Measurements from ENCODE around the gene DPEP3.

DPEP3 gene

GRCh38 chr16:67954421-67955196 is 25.7 kb downstream of the DPEP3 start:
- TF ChIP-seq, protein P1, sequence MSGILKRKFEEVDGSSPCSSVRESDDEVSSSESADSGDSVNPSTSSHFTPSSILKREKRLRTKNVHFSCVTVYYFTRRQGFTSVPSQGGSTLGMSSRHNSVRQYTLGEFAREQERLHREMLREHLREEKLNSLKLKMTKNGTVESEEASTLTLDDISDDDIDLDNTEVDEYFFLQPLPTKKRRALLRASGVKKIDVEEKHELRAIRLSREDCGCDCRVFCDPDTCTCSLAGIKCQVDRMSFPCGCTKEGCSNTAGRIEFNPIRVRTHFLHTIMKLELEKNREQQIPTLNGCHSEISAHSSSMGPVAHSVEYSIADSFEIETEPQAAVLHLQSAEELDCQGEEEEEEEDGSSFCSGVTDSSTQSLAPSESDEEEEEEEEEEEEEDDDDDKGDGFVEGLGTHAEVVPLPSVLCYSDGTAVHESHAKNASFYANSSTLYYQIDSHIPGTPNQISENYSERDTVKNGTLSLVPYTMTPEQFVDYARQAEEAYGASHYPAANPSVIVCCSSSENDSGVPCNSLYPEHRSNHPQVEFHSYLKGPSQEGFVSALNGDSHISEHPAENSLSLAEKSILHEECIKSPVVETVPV (CRISPR knock-in tag; IDR thresholded peaks at IDR 0.05) = no peak
- TF ChIP-seq ARNTL (CRISPR knock-in tag; IDR thresholded peaks at IDR 0.05; ENCODE audit: borderline replicate concordance, low read depth) (no peak), ESRRG (CRISPR knock-in tag; IDR thresholded peaks at IDR 0.05) (no peak), OSR1 (CRISPR knock-in tag; IDR thresholded peaks at IDR 0.05) (no peak), RARB (CRISPR knock-in tag; IDR thresholded peaks at IDR 0.05) (no peak), SNAI2 (CRISPR knock-in tag; IDR thresholded peaks at IDR 0.05) (no peak), TCF4 (CRISPR knock-in tag; IDR thresholded peaks at IDR 0.05; ENCODE audit: borderline replicate concordance) (no peak), BACH2 (CRISPR knock-in tag; IDR thresholded peaks at IDR 0.05; ENCODE audit: borderline replicate concordance) (no peak), TOX (CRISPR knock-in tag; IDR thresholded peaks at IDR 0.05; ENCODE audit: borderline replicate concordance) (no peak), PPARA (CRISPR knock-in tag; IDR thresholded peaks at IDR 0.05; ENCODE audit: borderline replicate concordance) (no peak), ZNF565 (CRISPR knock-in tag; conservative IDR thresholded peaks at IDR 0.05; ENCODE audit: low read depth) (no peak), ZNF8 (CRISPR knock-in tag; IDR thresholded peaks at IDR 0.05) (no peak), ZNF70 (CRISPR knock-in tag; IDR thresholded peaks at IDR 0.05) (no peak), ISL1 (CRISPR knock-in tag; IDR thresholded peaks at IDR 0.05) (no peak)
- TF ChIP-seq, protein P2, sequence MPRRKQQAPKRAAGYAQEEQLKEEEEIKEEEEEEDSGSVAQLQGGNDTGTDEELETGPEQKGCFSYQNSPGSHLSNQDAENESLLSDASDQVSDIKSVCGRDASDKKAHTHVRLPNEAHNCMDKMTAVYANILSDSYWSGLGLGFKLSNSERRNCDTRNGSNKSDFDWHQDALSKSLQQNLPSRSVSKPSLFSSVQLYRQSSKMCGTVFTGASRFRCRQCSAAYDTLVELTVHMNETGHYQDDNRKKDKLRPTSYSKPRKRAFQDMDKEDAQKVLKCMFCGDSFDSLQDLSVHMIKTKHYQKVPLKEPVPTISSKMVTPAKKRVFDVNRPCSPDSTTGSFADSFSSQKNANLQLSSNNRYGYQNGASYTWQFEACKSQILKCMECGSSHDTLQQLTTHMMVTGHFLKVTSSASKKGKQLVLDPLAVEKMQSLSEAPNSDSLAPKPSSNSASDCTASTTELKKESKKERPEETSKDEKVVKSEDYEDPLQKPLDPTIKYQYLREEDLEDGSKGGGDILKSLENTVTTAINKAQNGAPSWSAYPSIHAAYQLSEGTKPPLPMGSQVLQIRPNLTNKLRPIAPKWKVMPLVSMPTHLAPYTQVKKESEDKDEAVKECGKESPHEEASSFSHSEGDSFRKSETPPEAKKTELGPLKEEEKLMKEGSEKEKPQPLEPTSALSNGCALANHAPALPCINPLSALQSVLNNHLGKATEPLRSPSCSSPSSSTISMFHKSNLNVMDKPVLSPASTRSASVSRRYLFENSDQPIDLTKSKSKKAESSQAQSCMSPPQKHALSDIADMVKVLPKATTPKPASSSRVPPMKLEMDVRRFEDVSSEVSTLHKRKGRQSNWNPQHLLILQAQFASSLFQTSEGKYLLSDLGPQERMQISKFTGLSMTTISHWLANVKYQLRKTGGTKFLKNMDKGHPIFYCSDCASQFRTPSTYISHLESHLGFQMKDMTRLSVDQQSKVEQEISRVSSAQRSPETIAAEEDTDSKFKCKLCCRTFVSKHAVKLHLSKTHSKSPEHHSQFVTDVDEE (CRISPR knock-in tag; IDR thresholded peaks at IDR 0.05) = no peak
- TF ChIP-seq, protein P3, sequence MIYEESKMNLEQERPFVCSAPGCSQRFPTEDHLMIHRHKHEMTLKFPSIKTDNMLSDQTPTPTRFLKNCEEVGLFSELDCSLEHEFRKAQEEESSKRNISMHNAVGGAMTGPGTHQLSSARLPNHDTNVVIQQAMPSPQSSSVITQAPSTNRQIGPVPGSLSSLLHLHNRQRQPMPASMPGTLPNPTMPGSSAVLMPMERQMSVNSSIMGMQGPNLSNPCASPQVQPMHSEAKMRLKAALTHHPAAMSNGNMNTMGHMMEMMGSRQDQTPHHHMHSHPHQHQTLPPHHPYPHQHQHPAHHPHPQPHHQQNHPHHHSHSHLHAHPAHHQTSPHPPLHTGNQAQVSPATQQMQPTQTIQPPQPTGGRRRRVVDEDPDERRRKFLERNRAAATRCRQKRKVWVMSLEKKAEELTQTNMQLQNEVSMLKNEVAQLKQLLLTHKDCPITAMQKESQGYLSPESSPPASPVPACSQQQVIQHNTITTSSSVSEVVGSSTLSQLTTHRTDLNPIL (CRISPR knock-in tag; IDR thresholded peaks at IDR 0.05; ENCODE audit: low read depth) = no peak
- TF ChIP-seq, protein P4, sequence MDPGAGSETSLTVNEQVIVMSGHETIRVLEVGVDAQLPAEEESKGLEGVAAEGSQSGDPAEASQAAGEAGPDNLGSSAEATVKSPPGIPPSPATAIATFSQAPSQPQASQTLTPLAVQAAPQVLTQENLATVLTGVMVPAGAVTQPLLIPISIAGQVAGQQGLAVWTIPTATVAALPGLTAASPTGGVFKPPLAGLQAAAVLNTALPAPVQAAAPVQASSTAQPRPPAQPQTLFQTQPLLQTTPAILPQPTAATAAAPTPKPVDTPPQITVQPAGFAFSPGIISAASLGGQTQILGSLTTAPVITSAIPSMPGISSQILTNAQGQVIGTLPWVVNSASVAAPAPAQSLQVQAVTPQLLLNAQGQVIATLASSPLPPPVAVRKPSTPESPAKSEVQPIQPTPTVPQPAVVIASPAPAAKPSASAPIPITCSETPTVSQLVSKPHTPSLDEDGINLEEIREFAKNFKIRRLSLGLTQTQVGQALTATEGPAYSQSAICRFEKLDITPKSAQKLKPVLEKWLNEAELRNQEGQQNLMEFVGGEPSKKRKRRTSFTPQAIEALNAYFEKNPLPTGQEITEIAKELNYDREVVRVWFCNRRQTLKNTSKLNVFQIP (CRISPR knock-in tag; IDR thresholded peaks at IDR 0.05; ENCODE audit: borderline replicate concordance, low read depth) = no peak
- no peak for ATAC-seq

GRCh38 chr16:67953641-67954375 is 26.5 kb downstream of the DPEP3 start:
- no peak for ATAC-seq
- TF ChIP-seq, protein P3 (CRISPR knock-in tag; IDR thresholded peaks at IDR 0.05; ENCODE audit: low read depth) = no peak
- TF ChIP-seq, protein P2 (CRISPR knock-in tag; IDR thresholded peaks at IDR 0.05) = no peak
- no peak for TF ChIP-seq ISL1 (CRISPR knock-in tag; IDR thresholded peaks at IDR 0.05)
- no peak for TF ChIP-seq CSDC2 (CRISPR knock-in tag; IDR thresholded peaks at IDR 0.05)
- no peak for TF ChIP-seq RARB (CRISPR knock-in tag; IDR thresholded peaks at IDR 0.05)
- TF ChIP-seq, protein P1 (CRISPR knock-in tag; IDR thresholded peaks at IDR 0.05) = no peak
- TF ChIP-seq ZFP3 (CRISPR knock-in tag; IDR thresholded peaks at IDR 0.05) = no peak
- TF ChIP-seq ZC3H10 (CRISPR knock-in tag; IDR thresholded peaks at IDR 0.05) = no peak
- no peak for TF ChIP-seq SNAI2 (CRISPR knock-in tag; IDR thresholded peaks at IDR 0.05)
- TF ChIP-seq ZNF70 (CRISPR knock-in tag; IDR thresholded peaks at IDR 0.05) = no peak
- no peak for TF ChIP-seq OSR1 (CRISPR knock-in tag; IDR thresholded peaks at IDR 0.05)
- no peak for TF ChIP-seq GLIS3 (CRISPR knock-in tag; IDR thresholded peaks at IDR 0.05)
